Measurements from ENCODE around the gene NPL. TPM values are rescaled to one million over a fixed set of nuclear protein-coding genes. Genes with fewer than 3 reads are reported as not detected.

NPL gene
- total and polyA plus RNA-seq, 2 of the 13 experiments (the other 11 are each of a cell fraction or from before 2014, with no cell fraction given): 0.03 to 0.04 TPM

DNA sequence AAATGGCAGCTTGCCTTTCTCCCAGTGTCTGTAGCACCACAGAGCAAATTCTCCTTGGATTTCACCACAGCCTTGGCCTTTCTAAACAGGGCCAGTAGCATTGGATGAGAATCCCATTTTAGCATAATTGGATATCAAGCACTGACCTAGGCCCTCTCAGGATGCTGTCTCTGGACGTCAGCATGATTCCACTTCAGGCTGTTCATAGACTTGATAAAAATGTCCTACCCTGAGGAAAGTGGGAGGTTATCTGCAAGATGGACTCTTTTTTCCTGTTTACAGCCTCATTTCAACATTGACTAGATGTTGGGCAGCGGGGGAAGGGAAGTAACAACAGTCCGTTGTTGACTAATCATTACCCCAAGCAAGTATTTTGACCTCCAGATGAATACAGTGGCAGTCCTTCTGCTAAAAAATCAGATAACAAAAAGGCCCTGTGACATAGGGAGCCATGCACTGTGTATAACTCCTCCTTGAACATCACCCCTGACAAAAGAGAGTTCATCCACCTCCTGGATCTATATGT, 5.2 kb downstream of the NPL start:
- Histone ChIP-seq H3K4me1 (ENCODE audit: insufficient read depth, low read length) (peaks cover 4% of the 10 kb centered on the region), H3K9me3 (ENCODE audit: low read length) (no peaks in the 10 kb centered on the region), H3K4me2 (ENCODE audit: low read depth, low read length) (no peak overlapping the region), H3K4me3 (replicated peaks in 1 of 3; ENCODE audit: insufficient read depth in 1 of 3, low read depth in 2 of 3, low read length in 3 of 3) (no peak overlapping the region), H3K79me2 (ENCODE audit: insufficient read depth, low read length) (no peaks in the 10 kb centered on the region), H3K36me3 (replicated peaks in 1 of 2; ENCODE audit: control insufficient read depth in 1 of 2, insufficient read depth in 2 of 2, low read length in 2 of 2) (no peaks in the 10 kb centered on the region), H3K9ac (ENCODE audit: insufficient read depth, low read depth, low read length) (no peak overlapping the region), H3K27me3 (ENCODE audit: control insufficient read depth in 1 of 2, insufficient read depth in 2 of 2, low read length in 2 of 2) (peaks cover 3 to 33% of the 10 kb centered on the region in 2 experiments; a peak in 3 of 5 replicates), H2AFZ (ENCODE audit: low read length) (no peak overlapping the region), H4K20me1 (ENCODE audit: insufficient read depth, low read length) (no peaks in the 10 kb centered on the region), H3K27ac (ENCODE audit: extremely low read length, insufficient read depth, low read length) (no peak overlapping the region)
- TF ChIP-seq NFKBIZ (CRISPR knock-in tag; IDR thresholded peaks at IDR 0.05): no peak
- TF ChIP-seq, protein P1, sequence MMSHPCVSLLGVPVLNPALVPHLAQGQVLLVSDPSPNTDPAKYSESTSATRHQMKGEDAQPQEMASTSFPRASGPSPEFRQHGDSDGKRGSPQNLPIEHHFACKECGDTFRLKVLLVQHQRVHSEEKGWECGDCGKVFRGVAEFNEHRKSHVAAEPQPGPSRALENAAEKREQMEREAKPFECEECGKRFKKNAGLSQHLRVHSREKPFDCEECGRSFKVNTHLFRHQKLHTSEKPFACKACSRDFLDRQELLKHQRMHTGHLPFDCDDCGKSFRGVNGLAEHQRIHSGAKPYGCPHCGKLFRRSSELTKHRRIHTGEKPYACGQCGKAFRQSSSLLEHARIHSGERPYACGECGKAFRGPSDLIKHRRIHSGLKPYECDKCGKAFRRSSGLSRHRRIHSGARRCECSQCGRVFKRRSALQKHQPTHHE (CRISPR knock-in tag; IDR thresholded peaks at IDR 0.05; ENCODE audit: borderline replicate concordance): no peak
- intact Hi-C loops (cut with micrococcal nuclease; ENCODE audit: unreplicated experiment): no loop called here
- DNase-seq (ENCODE audit: low spot score) (no peak), FAIRE-seq (no peak), ATAC-seq (no peak)
- 7% methylated on average over 3 of the region's 3 CpGs for WGBS (ENCODE audit: low lambda C conversion rate)
- ChIA-PET CTCF (ENCODE audit: low intra/inter-chr PET ratio, low total read pairs) (no interaction called here), POLR2A (no interaction called here)
- BruUV-seq (replicated peaks): no TSS peak
- in situ Hi-C loops (cut with HindIII; ENCODE audit: extremely low pct_ligation_motif_present, low pct_unique_long_range_greater_than_20kb): loop anchor here (25.0 kb wide), 1 partner anchor 707 kb away; no protein-coding TSS in a partner anchor

DNA sequence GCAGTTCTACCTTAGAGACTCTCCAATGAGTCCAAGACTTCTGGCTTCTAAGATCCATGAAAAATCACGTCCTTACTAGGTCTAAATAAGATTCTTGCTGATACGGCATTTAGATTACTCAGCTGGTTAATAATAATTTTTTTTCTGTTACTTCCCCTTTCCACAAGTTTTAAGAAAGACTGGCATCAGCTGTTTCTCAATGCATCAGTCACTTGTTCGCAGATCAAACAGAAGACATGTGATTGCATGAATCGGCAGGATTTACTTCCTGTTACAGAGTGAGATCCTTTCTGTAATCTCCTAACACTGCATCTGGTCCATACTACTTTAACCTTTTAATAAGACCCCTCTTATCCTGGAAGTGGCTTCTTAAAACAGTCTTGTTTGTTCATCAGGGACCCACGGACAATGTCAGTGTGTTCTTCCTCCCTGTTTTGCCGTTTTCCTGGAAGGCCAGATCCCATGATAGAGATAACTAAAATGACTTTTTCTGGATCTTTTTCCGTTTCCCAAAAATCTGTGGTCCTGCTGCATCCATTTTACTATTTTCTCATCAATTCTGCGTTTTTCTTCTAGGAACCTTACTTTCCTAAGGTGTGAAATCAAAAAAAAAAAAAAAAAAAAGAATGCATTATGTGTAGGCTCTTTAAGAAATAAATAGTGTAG, 6.1 kb downstream of the NPL start:
- Histone ChIP-seq H3K79me2 (ENCODE audit: insufficient read depth, low read length) (no peaks in the 10 kb centered on the region), H4K20me1 (ENCODE audit: insufficient read depth, low read length) (no peaks in the 10 kb centered on the region), H3K9me3 (ENCODE audit: low read length) (no peaks in the 10 kb centered on the region), H3K27me3 (ENCODE audit: control insufficient read depth in 1 of 2, insufficient read depth in 2 of 2, low read length in 2 of 2) (peaks cover 0 to 25% of the 10 kb centered on the region in 2 experiments; a peak in 2 of 5 replicates), H3K9ac (ENCODE audit: insufficient read depth, low read depth, low read length) (no peak overlapping the region), H2AFZ (ENCODE audit: low read length) (no peak overlapping the region), H3K4me1 (ENCODE audit: insufficient read depth, low read length) (no peaks in the 10 kb centered on the region), H3K4me3 (replicated peaks in 1 of 3; ENCODE audit: insufficient read depth in 1 of 3, low read depth in 2 of 3, low read length in 3 of 3) (0 out of 6 replicates have a peak overlapping the region, but pooled peaks of 1 of the 3 experiments have one; percentile 12), H3K36me3 (replicated peaks in 1 of 2; ENCODE audit: control insufficient read depth in 1 of 2, insufficient read depth in 2 of 2, low read length in 2 of 2) (no peaks in the 10 kb centered on the region), H3K27ac (ENCODE audit: extremely low read length, insufficient read depth, low read length) (no peak overlapping the region), H3K4me2 (ENCODE audit: low read depth, low read length) (no peak overlapping the region)
- ATAC-seq (no peak), DNase-seq (ENCODE audit: low spot score) (no peak), FAIRE-seq (no peak)
- TF ChIP-seq MAFK (conservative IDR thresholded peaks at IDR 0.05 in 1 of 2, IDR thresholded peaks at IDR 0.05 in 1 of 2; ENCODE audit: low read length in 2 of 2) (peak; percentile 87 to 89), MAFF (IDR thresholded peaks at IDR 0.05; ENCODE audit: low read depth, low read length) (peak; percentile 85), ELF3 (CRISPR knock-in tag; IDR thresholded peaks at IDR 0.05) (peak; percentile 70; the same call in 1 of the 2 replicates), SMYD3 (CRISPR knock-in tag; IDR thresholded peaks at IDR 0.05) (no peak)
- BruUV-seq (replicated peaks): no TSS peak
- CTCF ChIA-PET (ENCODE audit: low intra/inter-chr PET ratio, low total read pairs): no interaction called here
- POLR2A ChIA-PET: no interaction called here
- whole genome bisulfite sequencing (ENCODE audit: low lambda C conversion rate): 28% methylated on average over 8 of the region's 8 CpGs
- in situ Hi-C loops (cut with HindIII; ENCODE audit: extremely low pct_ligation_motif_present, low pct_unique_long_range_greater_than_20kb): loop anchor here (25.0 kb wide), 1 partner anchor 708 kb away; no protein-coding TSS in a partner anchor
- intact Hi-C loops (cut with micrococcal nuclease; ENCODE audit: unreplicated experiment): no loop called here

All from HepG2 (cell line).